ENCODE results near the gene LINC00632. TPM values are rescaled to one million over a fixed set of nuclear protein-coding genes. Genes with fewer than 3 reads are reported as not detected.

LINC00632 gene
- total RNA-seq, 1 experiment from 2014 or later, result 1.6 TPM

DNA sequence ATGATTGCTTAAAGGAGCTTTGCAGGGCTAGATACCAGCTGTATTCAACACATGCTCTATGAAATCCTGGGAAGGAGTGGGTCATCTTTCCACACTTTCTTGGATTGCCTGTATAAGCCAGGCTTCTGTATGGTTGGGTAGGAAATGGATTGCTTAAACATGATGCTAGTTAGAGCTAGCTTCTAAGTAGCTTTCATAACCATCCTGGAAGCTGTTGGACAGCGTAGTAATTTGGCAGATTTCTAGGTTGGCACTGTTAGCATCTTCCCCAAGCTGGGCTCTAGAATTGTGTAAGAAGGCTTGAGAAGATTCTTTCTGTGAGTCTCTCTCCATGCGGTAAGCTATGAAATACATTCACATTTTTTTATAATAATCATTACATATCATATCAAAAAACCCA is 127.3 kb downstream of the LINC00632 start:
- Histone ChIP-seq H3K4me3 (no peak overlapping the region), H3K27me3 (no peaks in the 10 kb centered on the region), H3K9me3 (no peaks in the 10 kb centered on the region), H3K36me3 (no peaks in the 10 kb centered on the region)
- no peak for DNase-seq

Other genes with a start within 250 kb of the LINC00632 start
- not detected in 2 replicates for gene SOX3, start 204.7 kb upstream of the LINC00632 start, total RNA-seq (2014; rRNA removed; shearing (Covaris generic); ENCODE audit: low replicate concordance)

All from MG63 (cell line).